HG02588 (cell line): ENCODE data around the gene CRB1.

Experiments used
- ATAC-seq: cut with Tn5 transposase; IDR thresholded peaks from one replicate; pipeline ENCODE4 v1.9.1; 2021; ENCODE audit warnings: mild to moderate bottlenecking, moderate library complexity; ENCODE audit not compliant: unreplicated experiment

CRB1 gene

DNA sequence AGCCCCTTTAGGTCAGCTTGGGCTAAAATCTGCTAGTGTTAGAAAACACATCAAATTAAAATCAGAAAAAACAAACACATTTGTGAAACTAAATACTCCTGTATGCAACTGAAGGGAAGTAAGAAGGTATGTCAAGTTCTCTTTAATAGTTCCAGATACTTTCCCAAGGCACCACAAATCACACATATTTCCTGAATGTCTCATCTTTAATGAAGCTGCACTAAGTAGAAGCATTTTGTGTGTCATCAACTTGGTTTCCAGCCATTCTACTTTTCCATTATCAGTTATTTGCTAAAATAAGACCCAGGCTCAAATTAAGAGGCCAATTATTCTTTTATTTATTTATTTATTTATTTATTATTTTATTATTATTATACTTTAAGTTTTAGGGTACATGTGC is 34.7 kb downstream of the CRB1 start:
- ATAC-seq, result no peak

DNA sequence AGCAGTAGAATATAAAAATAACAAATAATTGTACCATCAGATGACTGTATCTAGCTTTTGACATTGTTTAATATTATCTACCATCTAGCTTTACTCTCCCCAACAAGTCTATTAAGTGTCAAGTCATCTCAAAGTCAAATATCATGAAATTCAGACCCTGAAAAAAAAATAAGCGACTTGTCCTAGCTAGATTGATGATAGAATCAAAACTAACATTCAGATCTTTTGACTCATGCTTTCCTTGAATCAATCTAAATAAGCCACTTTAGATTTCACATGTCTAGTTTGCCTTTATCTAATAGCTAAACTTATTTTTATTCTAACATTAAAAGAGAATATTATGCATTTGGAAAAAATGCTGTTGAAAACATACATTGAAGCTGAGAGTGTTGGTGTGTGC is 35.4 kb downstream of the CRB1 start:
- no peak for ATAC-seq

DNA sequence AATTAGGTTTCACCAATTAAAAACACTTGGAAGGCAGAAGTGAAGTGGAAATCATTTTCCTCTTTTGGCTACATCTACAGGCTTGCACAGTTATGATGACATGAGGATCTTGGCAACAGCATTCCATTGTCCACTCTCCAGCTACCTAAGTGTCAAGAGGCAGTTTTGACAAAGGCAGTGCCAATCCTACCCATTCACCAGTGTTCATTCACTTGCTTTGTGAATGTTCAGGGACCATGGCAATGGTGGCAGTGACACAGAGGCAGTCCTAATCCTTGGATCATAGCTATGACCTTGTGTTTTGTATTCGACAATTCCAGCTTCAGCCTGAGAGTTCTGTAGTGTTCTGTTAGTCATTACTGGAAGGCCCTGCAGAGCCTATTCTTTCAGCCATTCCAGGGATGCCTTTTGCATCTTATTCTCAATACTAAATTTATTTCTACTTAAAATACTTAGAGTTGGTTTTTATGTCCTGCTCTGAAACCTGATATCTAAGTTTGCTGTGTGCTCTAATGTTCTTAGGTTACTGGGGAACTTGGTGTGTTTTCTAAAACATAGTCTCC is 36.7 kb downstream of the CRB1 start:
- no peak for ATAC-seq

DNA sequence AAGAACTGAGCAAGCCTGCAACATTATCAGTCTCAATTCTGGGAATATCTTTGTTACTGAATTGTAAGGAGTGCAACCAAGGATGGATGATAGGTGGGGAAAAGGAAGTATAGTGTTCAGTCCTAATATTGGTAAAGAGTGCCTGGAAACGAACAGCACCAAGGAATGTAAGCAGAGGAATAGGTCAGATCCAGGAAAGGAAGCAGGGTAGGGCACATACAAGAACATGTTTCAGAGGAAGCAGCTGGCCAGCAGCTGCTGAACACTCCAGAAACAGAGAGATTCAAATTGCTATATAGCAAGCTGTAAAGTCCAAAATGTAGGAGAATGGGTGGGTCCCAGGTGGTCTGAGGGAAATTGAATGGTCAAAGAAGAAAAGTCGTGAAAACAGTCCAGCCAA is 37.9 kb downstream of the CRB1 start:
- no peak for ATAC-seq

DNA sequence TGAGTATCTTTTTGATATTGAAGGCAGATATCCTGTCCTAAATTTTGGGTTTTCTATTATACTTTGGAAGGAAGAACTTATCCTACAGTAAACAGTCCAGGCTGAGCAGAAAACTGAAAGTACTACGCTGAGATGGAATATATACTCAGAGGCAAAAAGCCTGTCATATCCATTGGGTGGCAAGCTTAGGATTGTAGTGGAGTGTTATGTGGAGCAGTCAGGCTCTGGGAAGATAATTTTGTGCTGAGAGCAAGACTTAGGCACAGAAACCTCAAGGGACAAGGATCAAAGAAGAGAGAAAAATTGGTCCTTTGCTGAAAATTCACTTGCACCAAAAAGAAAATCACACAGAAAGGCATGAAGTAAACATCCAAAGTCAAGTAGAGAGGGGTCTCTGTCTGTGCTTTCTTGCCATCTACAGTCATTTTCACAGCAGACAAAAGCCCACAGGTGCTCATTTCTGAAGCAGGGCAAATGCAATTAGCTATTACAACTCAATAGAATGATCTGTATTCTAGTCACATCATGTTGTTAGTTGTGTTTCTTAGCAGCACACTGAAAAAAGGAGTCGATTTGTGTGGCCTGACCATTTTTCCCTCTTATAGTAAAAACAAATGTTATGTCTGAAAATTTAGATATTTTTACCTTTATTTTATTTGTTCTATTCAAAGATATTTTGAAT is 38.5 kb downstream of the CRB1 start:
- ATAC-seq, result no peak

DNA sequence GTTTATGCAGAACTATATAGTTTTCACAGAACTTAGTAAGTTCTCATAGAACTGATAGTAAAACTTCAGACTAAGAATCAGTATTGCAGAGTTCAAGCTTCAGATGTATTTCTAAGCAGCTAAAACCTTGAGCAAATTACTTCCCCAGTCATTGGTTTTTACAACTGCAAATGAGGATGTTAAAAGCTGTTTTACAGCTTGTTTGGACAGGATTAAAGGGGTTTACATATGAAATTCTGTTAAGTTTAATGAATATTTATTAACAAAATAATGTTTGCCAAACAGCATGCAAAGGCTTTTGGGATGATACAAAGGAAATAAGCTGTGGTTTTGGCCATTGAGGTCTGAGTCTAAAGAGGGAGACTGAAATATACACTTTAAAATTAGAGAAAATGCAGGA is 39.1 kb downstream of the CRB1 start:
- no peak for ATAC-seq

DNA sequence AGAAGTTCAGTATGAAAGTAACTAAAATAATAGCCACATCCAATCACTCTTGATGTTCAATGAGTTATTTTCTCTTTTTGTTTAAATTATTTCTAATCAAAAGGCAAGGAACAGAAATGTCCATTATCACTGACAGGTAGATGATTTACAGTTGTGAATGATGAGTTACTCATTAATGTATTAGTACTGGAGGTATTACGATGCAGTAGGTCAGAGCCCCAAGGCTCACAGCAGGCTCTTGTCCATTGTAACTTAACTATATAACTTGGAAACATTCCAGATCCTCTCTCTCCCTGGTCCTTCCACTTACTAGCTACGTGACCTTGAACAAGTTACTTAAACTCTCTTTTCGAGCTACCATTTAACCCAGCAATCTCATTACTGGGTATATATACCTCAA is 39.5 kb downstream of the CRB1 start:
- ATAC-seq, result no peak

DNA sequence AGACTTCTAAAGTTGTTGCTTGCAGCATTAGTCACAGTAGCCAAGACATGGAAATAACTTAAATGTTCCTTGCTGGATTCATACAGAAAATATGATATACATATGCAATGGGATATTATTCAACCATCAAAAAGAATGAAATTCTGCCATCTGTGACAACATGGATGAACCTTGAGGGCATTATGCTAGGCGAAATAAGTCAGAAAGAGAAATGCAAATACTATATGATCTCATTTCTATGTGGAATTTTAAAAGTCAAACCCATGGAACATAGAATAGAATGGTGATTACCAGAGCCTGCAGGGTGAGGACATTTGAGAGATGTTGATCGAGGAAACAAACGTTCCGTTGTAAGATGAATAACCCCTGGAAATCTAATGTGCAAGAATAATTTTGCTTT is 43.0 kb downstream of the CRB1 start:
- no peak for ATAC-seq

DNA sequence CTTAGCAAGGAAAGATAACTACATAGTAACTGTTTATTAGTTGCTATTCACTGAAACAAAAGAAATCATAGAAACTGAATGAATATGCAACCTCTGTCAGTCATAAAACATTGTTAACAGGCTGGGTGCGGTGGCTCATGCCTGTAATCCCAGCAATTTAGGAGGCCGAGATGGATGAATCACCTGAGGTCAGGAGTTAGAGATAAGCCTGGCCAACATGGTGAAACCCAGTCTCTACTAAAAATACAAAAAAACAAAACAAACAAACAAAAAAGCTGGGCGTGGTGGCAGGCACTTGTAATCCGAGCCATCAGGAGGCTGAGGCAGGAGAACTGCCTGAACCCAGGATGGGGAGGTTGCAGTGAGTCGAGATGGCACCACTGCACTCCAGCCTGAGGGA is 44.1 kb downstream of the CRB1 start:
- no peak for ATAC-seq

DNA sequence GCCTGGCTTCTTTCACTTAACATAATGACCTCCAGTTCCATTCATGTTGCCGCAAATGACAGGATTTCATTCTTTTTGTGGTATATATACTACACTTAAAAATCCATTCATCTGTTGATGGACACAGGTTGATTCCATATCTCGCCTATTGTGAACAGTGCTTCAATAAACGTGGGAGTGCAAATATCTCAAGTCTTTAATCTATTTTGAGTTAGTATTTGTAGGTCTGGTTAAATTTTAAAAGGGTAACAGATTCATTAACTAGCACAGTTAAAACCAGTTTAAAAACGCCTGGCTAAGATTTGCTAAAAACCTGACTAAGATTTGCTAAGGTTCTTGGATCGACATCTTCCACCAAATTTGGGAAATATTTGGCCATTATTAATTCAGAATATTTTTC is 45.7 kb downstream of the CRB1 start:
- no peak for ATAC-seq

DNA sequence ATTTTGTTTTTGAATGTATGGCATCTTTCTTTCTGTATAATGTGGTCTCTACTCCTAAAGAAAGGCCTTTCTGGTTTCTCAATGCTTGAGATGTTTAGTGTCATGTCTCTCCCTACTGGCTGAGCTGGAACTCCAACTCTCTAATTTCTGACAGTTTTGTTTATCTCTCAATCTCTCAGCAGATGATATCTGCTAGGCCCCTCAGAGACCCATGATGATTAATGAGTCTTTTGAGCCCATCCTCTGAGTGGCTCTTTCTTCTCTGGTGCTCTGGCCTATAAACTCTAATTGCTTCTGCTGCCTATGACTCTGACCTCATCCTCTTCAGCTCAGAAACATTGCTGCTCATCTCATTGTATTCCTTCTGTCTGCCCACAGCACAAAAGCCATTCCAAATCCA is 46.6 kb downstream of the CRB1 start:
- ATAC-seq, result no peak

DNA sequence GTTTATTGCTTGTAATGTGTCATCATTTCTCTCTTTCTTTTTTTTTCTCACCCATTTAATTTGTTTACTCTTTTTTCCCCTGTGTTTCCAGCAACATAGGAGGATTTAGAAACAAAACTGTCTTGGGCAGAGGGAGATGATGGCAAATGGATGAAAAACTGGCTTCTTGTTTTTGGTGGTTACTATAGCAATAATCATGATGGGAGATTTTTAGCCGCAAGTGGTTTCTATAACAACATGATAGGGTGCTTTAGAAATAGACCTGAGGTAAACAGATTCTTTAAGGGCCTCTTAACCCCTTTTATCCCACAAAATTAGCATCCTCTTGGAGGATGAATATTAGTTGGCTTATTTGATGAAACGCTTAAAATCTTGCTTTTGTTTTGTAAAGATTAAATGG is 51.6 kb downstream of the CRB1 start:
- ATAC-seq, result no peak

DNA sequence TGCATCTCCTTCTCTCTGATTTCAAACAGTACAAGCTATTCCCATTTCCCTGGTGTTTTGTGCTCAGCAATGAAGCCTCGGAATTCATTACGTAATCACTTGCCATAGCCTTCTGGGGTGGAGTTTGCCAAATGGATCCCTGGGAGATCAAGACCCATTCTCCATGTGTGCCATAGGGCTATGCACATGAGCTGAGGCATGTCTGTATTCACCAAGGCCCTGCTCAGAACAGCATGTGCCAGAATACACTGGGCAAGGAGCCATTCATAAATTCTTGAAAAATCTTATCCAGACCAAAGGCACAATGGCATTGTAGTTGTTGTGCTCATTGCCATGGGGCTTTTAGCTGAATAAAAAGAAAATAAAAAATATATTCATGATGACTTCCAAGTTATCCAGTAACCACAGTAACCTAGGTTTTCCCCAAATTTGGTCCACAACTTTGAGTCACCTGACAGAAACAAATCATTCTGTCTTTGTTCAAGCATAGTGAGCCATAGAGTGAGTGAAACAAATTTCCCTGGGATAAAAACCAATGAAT is 53.0 kb downstream of the CRB1 start:
- no peak for ATAC-seq

DNA sequence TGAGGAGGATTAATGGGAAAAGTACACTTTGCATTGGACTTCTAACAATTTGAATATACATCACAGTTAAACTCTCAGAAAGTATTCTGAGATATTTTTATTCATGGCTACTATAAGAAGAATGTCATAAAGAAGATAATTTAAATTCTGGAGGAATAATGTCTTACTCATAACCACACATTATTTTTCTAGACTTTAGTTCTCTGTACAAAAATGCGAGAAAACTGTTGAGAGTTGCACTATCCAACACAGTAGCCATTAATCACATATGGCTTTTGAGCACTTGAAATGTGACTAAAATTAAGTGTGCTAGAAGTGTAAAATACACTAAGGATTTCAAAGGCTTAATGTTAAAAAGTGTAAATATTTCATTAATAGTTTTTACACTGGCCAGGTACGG is 53.8 kb downstream of the CRB1 start:
- no peak for ATAC-seq

DNA sequence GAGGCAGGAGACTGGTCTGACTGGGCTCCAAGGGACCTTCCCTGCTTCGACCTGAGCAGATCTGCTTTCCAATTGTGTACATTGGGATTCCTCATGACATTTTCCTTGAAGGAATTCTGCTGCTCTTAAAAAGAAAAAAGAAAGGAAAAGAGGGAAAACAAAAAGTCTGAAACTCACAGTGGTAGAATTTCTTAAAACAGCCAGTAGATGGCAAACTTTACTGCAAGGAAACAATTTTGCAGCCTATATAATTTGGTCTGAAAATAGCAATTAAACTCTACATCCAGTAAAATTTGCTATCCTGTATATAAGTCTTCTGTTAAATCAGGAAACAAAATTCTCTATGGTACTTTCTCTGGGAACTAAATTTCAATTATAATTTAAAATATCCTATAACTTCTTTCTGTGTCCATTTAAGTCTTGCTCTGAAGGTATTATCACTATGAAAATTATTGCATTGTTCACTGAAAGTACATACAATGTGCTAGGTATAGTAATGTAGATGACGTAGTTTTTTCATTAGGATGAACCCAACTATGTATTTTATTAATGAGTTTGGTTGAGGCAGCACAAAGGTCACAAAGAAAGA is 59.8 kb downstream of the CRB1 start:
- ATAC-seq, result no peak

DNA sequence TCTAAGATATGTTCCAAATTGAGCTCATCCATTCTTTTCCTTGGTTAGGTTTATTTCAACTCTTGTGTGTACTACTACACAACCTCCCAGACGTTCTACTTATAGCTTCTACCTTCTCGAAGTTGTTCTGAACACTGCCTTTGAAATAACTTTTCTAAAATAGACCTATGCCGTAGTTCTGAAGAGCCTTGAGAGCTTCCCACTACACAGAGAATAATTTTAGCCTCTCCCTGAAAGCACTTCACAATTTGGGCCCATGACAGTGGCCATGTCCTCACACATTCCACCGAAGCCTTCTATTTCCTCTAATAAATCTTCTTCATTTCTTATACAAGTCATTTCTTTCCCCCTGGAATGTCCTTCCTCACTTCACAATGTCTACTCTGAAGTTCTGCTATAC is 62.2 kb downstream of the CRB1 start:
- ATAC-seq, result no peak

DNA sequence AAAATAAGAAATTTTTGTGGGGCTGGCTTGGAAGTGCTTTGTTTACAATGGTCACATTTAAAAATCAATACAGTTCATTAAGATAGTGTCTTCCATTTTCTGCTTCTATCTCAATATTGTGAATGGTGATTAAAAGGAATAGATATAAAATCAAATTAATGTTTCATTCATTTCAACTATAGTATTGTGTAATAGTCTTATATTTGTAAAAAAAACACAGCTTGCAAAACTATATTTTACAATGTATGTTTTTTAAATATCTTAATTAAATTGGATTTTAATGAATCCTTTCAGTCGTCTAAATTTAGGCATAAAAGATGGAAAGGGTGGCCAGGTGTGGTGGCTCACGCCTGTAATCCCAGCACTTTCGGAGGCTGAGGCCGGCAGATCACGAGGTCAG is 63.5 kb downstream of the CRB1 start:
- no peak for ATAC-seq

DNA sequence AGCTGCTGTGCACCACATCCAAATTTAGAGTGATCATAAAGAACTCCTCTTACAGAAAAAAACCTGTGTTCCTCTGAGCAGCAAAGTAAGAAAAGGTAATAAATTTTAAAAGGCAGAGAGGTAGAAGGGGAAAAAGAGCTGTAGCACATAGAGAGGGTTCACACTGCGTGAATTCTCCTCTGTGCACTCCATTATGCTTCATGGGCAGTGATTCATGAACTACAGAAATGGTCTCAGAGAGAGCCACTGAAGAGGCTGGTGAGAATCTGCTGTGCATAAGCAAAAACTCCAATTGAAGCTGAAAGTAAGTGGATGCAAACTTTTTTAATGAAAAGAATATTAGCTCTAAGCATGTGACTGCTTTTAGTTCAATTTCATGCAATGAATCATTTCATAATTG is 65.0 kb downstream of the CRB1 start:
- ATAC-seq, result no peak

DNA sequence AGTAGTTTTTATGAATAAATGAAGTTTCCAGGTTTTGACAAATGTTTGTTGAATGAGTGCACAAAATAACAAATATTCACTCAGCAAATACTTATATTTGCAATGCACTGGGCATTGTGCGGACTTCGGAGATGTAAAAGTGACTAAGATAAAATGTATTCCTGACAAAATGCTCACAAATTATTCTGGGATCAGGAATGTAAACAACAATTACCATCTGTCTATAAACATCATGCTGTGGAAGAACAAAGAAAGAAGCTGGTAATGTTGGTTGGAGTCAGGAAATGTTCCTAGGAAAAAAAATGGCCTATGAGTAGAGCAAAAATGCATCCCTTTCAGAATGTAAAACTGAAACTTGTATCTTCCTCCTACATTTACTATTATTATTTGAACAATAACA is 68.5 kb downstream of the CRB1 start:
- ATAC-seq, result no peak

DNA sequence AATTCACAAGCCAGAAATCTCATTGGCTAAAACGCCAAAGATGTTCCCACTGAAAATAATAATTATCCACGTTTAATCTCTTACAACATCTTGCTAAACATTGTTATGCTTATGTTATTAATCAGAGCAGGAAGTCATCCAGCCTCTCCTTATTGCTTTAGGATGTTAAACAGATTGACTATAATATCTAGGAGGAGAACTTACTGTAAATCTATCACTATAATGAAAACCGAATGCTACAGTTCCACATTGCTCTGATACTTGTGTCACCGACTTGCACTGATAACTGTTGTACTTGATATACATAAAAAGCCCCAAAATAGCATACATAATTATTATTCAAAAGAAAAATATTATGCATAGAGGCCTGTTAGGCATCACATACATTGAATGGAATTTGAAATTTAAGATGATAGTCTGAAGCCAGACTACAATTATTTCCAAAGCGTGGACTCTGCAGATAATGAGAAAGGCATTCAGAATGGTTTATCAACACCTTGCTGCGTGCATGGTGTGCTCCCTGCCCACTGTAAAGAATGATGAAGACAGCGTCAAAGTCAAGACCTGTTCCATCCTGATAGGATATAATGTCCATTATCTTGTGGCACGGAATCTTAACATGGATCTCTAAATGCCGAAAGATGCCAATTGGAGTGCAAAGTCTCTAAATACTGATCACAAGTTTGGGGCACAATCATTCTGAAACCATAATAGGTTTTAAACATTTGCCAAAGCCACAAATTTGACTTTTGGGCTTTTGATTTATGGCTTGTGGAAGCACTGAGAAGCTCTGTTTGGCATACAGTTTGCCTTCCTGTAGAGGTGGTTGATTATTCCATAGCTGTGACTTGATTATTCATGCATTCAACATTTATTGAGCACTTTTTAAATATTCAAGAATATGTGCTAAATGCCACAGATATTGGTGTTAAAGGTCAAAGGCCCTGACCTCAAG is 71.3 kb downstream of the CRB1 start:
- ATAC-seq, result no peak

DNA sequence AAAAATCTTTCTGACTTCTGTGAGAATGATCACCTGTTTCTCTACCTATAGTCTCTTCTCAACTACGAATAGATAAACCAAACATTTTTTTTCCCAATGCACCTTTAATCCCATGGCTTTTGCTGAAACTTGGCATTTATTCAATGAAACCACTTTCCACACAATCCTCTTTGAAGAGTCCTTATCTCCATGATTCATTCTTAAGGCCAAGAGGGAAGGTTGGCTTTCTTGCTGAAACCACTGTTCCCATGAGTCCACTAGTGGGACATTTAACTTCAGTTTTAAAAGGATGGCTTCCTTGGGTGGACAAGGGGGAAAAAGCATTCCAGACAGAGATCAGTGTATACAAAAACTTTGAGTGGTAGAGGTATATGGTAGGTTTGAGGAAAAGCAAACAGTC is 73.6 kb downstream of the CRB1 start:
- no peak for ATAC-seq
